IMR-90 (cell line): ENCODE measurements around the gene LRRC8B. TPM values are rescaled to one million over a fixed set of nuclear protein-coding genes. Genes with fewer than 3 reads are reported as not detected.

Experiments used
- ATAC-seq: fragments of 200-7000 bp; cut with Tn5 transposase; 2 replicates; pipeline ENCODE4 v1.9.1; 2020; ENCODE audit warnings: low read depth, mild to moderate bottlenecking, moderate library complexity
- BruUV-seq: library from RNA; stranded (reverse); fragments of 400-500 nt; replicated peaks from 2 replicates; lab custom pipeline; 2021; lab: Mats Ljungman, UMichigan
- CTCF ChIA-PET: fragments of 300-600 bp; formaldehyde crosslinking; extraction: SDS; loops from one replicate; lab custom pipeline; 2021; ENCODE audit warnings: antibody characterized with exemption; lab: Yijun Ruan, JAX
- POLR2A ChIA-PET: fragments of 300-600 bp; sonication (Branson Sonifier 250); formaldehyde crosslinking; loops from one replicate; lab custom pipeline; 2022; ENCODE audit warnings: antibody characterized with exemption; ENCODE audit not compliant: unreplicated experiment; lab: Charles Lee
- DNase-seq: peaks from one replicate; pipeline ENCODE4 v3.0.0; 2013
- H2AFZ ChIP-seq: replicated peaks from 2 replicates; pipeline ENCODE3; 2013; ENCODE audit warnings: low read length, mild to moderate bottlenecking; ENCODE audit not compliant: poor library complexity
- H2AK5ac ChIP-seq: 2 replicates; pipeline ENCODE4 v1.6.1; 2013; ENCODE audit warnings: low read depth, low read length, inconsistent platforms
- H2AK9ac ChIP-seq: replicated peaks from 2 replicates; pipeline ENCODE3; 2013; ENCODE audit warnings: mild to moderate bottlenecking, low read depth, low read length, moderate library complexity; ENCODE audit not compliant: poor library complexity
- H2BK120ac ChIP-seq: 2 replicates; pipeline ENCODE4 v1.6.1; 2013; ENCODE audit warnings: low read depth, low read length, inconsistent platforms
- H2BK15ac ChIP-seq: 3 replicates; pipeline ENCODE4 v1.6.1; 2013; ENCODE audit warnings: low read depth, low read length, inconsistent platforms
- H2BK20ac ChIP-seq: 2 replicates; pipeline ENCODE4 v1.6.1; 2013; ENCODE audit warnings: low read depth, mild to moderate bottlenecking, inconsistent platforms, low read length, moderate library complexity
- H2BK5ac ChIP-seq: 2 replicates; pipeline ENCODE4 v1.6.1; 2013; ENCODE audit warnings: mild to moderate bottlenecking, low read depth, low read length, inconsistent platforms; ENCODE audit not compliant: poor library complexity, severe bottlenecking
- H3K14ac ChIP-seq: replicated peaks from 2 replicates; pipeline ENCODE4 v1.6.1; 2013; ENCODE audit warnings: low read depth, low read length, inconsistent platforms
- H3K18ac ChIP-seq: 2 replicates; pipeline ENCODE4 v1.6.1; 2013; ENCODE audit warnings: low read depth, low read length, control low read depth
- H3K23ac ChIP-seq: 2 replicates; pipeline ENCODE4 v1.6.1; 2013; ENCODE audit warnings: low read depth, low read length, inconsistent platforms
- H3K27ac ChIP-seq: 2 replicates; pipeline ENCODE4 v1.5.1; 2013; ENCODE audit warnings: mild to moderate bottlenecking, control low read depth, low read length; ENCODE audit not compliant: insufficient read depth
- H3K27me3 ChIP-seq: 2 replicates; pipeline ENCODE4 v1.6.1; 2013; ENCODE audit warnings: low read length; ENCODE audit not compliant: control insufficient read depth, insufficient read depth
- H3K36me3 ChIP-seq: 2 replicates; pipeline ENCODE4 v1.6.1; 2013; ENCODE audit warnings: low read length, mixed read lengths; ENCODE audit not compliant: control insufficient read depth, insufficient read depth
- H3K4ac ChIP-seq: 2 replicates; pipeline ENCODE4 v1.6.1; 2013; ENCODE audit warnings: low read depth, low read length, inconsistent platforms
- H3K4me1 ChIP-seq: 2 replicates; pipeline ENCODE4 v1.6.1; 2013; ENCODE audit warnings: low read length, mixed read lengths; ENCODE audit not compliant: control insufficient read depth, insufficient read depth
- H3K4me2 ChIP-seq: 2 replicates; pipeline ENCODE4 v1.6.1; 2013; ENCODE audit warnings: low read depth, mild to moderate bottlenecking, control low read depth, low read length, moderate library complexity
- H3K4me3 ChIP-seq: 2 replicates; pipeline ENCODE4 v1.5.1; 2013; ENCODE audit warnings: low read depth, mild to moderate bottlenecking, control low read depth, low read length, moderate library complexity; ENCODE audit not compliant: insufficient read depth
- H3K56ac ChIP-seq: 2 replicates; pipeline ENCODE4 v1.6.1; 2013; ENCODE audit warnings: low read length, inconsistent platforms; ENCODE audit not compliant: insufficient read depth; ENCODE audit errors: extremely low read depth
- H3K79me1 ChIP-seq, 2 experiments: 2 replicates each; pipeline ENCODE4 v1.6.1; 2013; ENCODE audit warnings: low read length in 2 of 2, inconsistent platforms in 1 of 2, low read depth in 1 of 2
- H3K9ac ChIP-seq: 2 replicates; pipeline ENCODE4 v1.6.1; 2013; ENCODE audit warnings: low read depth, low read length, control low read depth
- H3K9me1 ChIP-seq: 2 replicates; pipeline ENCODE4 v1.6.1; 2013; ENCODE audit warnings: low read length, inconsistent platforms; ENCODE audit not compliant: insufficient read depth
- H3K9me3 ChIP-seq: 2 replicates; pipeline ENCODE4 v1.6.1; 2013; ENCODE audit warnings: low read length; ENCODE audit not compliant: control insufficient read depth, insufficient read depth
- H4K20me1 ChIP-seq: 2 replicates; pipeline ENCODE4 v1.6.1; 2013; ENCODE audit warnings: low read length, inconsistent platforms; ENCODE audit not compliant: insufficient read depth
- H4K5ac ChIP-seq: 2 replicates; pipeline ENCODE4 v1.6.1; 2013; ENCODE audit warnings: mild to moderate bottlenecking, low read depth, low read length, control low read depth
- H4K8ac ChIP-seq, 2 experiments: 2 replicates each; pipeline ENCODE4 v1.6.1; 2013; ENCODE audit warnings: low read depth in 2 of 2, low read length in 2 of 2, control low read depth in 1 of 2, inconsistent platforms in 1 of 2
- H4K91ac ChIP-seq: 2 replicates; pipeline ENCODE4 v1.6.1; 2013; ENCODE audit warnings: low read depth, low read length, inconsistent platforms; ENCODE audit not compliant: insufficient read depth
- MXI1 ChIP-seq: IDR thresholded peaks from 2 replicates; pipeline ENCODE4 v1.6.1; 2012; ENCODE audit warnings: low read depth, mild to moderate bottlenecking, low read length, moderate library complexity, borderline replicate concordance
- WGBS, 2 experiments: methylation state at CpG; one replicate each; pipeline versions ENCODE4 v1.1.5 to v1.1.7; 2013; ENCODE audit warnings: missing lambda C conversion rate in 2 of 2; ENCODE audit not compliant: insufficient read length in 1 of 2; ENCODE audit errors: extremely low coverage in 2 of 2; 5-methylcytosine and 5-hydroxymethylcytosine counted together
- dilution Hi-C: fragments of 300-500 bp; cut with HindIII; formaldehyde crosslinking; loops from one replicate; pipeline ENCODE4 v1.14.3; 2018; ENCODE audit warnings: low sequenced_read_pairs; ENCODE audit not compliant: unreplicated experiment
- in situ Hi-C: fragments of 300-500 bp; cut with MboI; formaldehyde crosslinking; loops from 3 replicates; pipeline ENCODE4 v1.14.3; 2019; ENCODE audit warnings: low sequenced_read_pairs, inconsistent platforms, mixed read lengths
- intact Hi-C: fragments of 100-400 bp; cut with micrococcal nuclease; formaldehyde crosslinking; loops from 2 replicates; pipeline ENCODE4 v1.10.0; 2022
- polyA plus RNA-seq, 3 experiments: library from polyadenylated mRNA; depleted of rRNA; stranded (reverse); fragments of >200 nt; gene quantifications; 2 replicates each; pipeline ENCODE4 v1.2.3, GENCODE V29; 2012; ENCODE audit warnings: low replicate concordance in 1 of 3
- total RNA-seq: library from RNA; depleted of rRNA; stranded (reverse); fragments of >200 nt; gene quantifications from 2 replicates; pipeline ENCODE4 v1.2.3, GENCODE V29; 2012

Gene LRRC8B
- total and polyA plus RNA-seq, 2 of the 4 experiments (the other 2 are of a cell fraction), result 0.74 to 1.8 TPM

DNA sequence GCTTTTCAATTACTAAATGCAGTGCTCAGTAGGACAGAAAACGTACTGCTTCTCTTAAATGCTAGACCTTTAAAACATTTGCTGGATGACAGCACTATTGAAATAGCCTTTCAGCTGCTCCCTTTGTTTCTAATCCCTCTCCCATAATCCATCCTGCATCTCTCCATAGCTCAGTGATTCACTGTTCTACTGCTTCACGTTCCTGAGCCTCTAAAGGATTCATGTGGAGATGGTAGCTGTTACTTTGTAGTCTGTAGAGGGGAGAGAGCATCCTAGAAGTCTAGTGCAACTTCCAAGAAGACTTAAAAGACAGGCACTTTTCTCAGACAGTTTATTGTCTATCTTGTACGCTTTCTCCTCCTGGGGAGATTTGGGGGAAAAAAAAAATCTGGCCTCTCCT is 51.4 kb downstream of the LRRC8B start:
- intact Hi-C loops, result no loop called here
- CTCF ChIA-PET, result no interaction called here
- DNase-seq (no peak), ATAC-seq (no peak)
- Histone ChIP-seq H2AFZ (no peak overlapping the region), H3K4ac (no peak overlapping the region), H3K14ac (no peak overlapping the region), H3K4me1 (no peaks in the 10 kb centered on the region), H3K27ac (no peak overlapping the region), H3K9me3 (no peaks in the 10 kb centered on the region), H3K4me3 (no peak overlapping the region), H2BK15ac (no peak overlapping the region), H3K27me3 (no peaks in the 10 kb centered on the region; the same call in 1 of the 2 replicates), H2BK20ac (no peak overlapping the region), H2BK120ac (no peak overlapping the region), H3K9me1 (no peaks in the 10 kb centered on the region), H3K9ac (no peak overlapping the region), H2BK5ac (no peak overlapping the region), H2AK9ac (no peak overlapping the region), H3K18ac (no peak overlapping the region), H3K4me2 (no peak overlapping the region), H4K91ac (no peak overlapping the region), H2AK5ac (no peak overlapping the region), H4K8ac (no peak overlapping the region), H3K36me3 (no peaks in the 10 kb centered on the region), H3K23ac (no peak overlapping the region), H4K5ac (no peak overlapping the region), H3K56ac (no peak overlapping the region), H4K20me1 (no peaks in the 10 kb centered on the region), H3K79me1 (no peaks in the 10 kb centered on the region)
- WGBS, 2 experiments, result no CpG with 5 or more reads among the region's 3 CpGs
- BruUV-seq, result no TSS peak
- TF ChIP-seq MXI1, result no peak
- dilution Hi-C loops, result loop anchor here (25.0 kb wide), 1 partner anchor 89 kb away; no protein-coding TSS in a partner anchor
- POLR2A ChIA-PET, result no interaction called here
- in situ Hi-C loops, result no loop called here
